Left ventricle myocardium inferior (tissue), 1 donor: Measurements from ENCODE around the gene MYOC. TPM values are rescaled to one million over a fixed set of nuclear protein-coding genes. Genes with fewer than 3 reads are reported as not detected.
A peak's percentile ranks its signal among the peaks of the same experiment; 100 is the strongest.

Source experiments
- DNase-seq: peaks from one replicate; pipeline ENCODE4 v3.0.0-alpha.2; 2020
- H3K27ac ChIP-seq: fragments of 200-600 bp; replicated peaks from 2 replicates; pipeline ENCODE4 v1.8.0; 2021
- H3K27me3 ChIP-seq: fragments of 200-600 bp; 2 replicates; pipeline ENCODE4 v1.8.0; 2021; ENCODE audit warnings: low read depth
- H3K36me3 ChIP-seq: fragments of 200-600 bp; 2 replicates; pipeline ENCODE4 v1.8.0; 2021
- H3K4me1 ChIP-seq: fragments of 200-600 bp; 2 replicates; pipeline ENCODE4 v1.8.0; 2021
- H3K4me3 ChIP-seq: fragments of 200-600 bp; 2 replicates; pipeline ENCODE4 v1.8.0; 2021; ENCODE audit warnings: mild to moderate bottlenecking, moderate library complexity
- H3K9me3 ChIP-seq: fragments of 200-600 bp; replicated peaks from 2 replicates; pipeline ENCODE4 v1.8.0; 2021
- intact Hi-C: fragments of 100-400 bp; cut with micrococcal nuclease; formaldehyde crosslinking; loops from one replicate; pipeline ENCODE4 v1.11.0; 2022
- total RNA-seq: library from RNA; stranded (reverse); fragmentation: NEBNext Ultra II Directional; extraction: Animal tissue kit (Norgen Biotek cat#: 25700); gene quantifications from one replicate; pipeline ENCODE4 v1.2.1, GENCODE V29; 2021
- TF ChIP-seq, protein P1 (sequence below): fragments of 200-600 bp; IDR thresholded peaks from 2 replicates; pipeline ENCODE4 v1.8.0; 2021; ENCODE audit warnings: antibody characterized with exemption, mild to moderate bottlenecking, borderline replicate concordance
- donor health status: DM: no; HTN: yes; CAD: no; lungs with severe emphysema.

MYOC gene
- total RNA-seq, 1 donor from 2014 or later, result 1.0 TPM

DNA sequence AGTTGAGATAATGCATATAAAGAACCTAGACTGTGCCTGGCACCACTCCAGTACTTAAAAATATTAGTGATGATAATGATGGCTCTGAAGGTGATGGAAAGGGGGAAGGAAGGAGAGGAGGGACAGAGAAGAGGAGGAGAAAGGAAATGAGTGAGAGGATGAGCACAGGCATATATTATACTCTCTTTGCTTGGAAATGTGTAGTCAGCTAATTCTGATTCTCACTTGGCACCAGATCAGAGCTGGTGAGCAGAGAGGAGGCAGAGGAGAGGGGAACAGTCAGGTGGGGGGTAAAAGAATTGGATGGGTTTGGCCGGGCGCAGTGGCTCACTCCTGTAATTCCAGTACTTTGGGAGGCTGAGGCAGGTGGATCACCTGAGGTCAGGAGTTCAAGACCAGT lies 24.3 kb upstream of the MYOC start:
- Histone ChIP-seq H3K36me3 (no peaks in the 10 kb centered on the region), H3K4me3 (no peak overlapping the region), H3K27ac (no peak overlapping the region), H3K4me1 (peaks cover 21% of the 10 kb centered on the region), H3K27me3 (no peaks in the 10 kb centered on the region), H3K9me3 (no peaks in the 10 kb centered on the region)
- TF ChIP-seq, protein P1, sequence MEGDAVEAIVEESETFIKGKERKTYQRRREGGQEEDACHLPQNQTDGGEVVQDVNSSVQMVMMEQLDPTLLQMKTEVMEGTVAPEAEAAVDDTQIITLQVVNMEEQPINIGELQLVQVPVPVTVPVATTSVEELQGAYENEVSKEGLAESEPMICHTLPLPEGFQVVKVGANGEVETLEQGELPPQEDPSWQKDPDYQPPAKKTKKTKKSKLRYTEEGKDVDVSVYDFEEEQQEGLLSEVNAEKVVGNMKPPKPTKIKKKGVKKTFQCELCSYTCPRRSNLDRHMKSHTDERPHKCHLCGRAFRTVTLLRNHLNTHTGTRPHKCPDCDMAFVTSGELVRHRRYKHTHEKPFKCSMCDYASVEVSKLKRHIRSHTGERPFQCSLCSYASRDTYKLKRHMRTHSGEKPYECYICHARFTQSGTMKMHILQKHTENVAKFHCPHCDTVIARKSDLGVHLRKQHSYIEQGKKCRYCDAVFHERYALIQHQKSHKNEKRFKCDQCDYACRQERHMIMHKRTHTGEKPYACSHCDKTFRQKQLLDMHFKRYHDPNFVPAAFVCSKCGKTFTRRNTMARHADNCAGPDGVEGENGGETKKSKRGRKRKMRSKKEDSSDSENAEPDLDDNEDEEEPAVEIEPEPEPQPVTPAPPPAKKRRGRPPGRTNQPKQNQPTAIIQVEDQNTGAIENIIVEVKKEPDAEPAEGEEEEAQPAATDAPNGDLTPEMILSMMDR, result no peak
- DNase-seq, result no peak
- intact Hi-C loops, result no loop called here

DNA sequence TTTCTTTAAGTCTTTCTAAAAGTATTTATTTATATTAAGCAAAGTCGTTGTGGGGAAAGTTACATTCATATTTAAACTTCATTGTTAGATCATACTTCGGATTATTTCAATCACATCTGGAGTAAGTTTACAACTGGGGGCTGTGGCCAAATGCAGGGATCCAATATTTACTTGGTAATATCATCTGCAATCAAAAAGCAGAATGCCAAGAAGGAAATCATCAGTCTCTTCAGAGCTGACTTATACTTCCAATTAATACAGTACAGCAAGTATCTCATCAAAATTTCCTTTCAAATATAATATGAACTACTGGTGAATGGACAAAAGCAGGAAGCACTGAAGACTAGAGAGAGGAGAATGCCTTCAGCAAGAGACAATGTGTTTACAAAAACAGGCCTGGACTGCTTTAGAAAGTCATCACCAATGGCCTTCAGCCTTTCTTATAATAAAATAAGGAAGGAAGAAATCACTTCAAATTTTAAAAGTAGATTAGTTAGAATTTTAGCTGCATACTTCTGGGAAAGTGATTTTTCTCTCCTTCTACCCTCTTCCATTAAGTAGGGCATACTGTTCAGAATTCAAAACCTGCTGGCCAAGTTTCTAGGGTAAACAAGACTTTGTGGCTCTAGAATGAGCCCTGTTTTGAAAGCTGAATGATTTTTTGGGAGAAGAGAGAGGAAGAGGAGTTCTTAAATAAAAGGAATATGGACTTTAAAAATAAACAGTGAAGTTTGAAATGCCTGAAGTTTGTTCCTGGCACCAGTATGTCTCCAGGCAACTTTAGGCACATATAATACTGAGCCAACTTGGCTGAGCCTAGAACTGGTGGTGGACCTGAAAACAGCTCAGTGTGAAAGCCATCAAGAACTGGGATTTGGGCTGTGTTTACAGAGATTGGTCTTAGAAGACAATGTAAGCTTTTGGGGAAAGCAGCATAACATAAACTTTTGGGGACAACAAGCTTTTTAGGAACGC lies 22.2 kb upstream of the MYOC start:
- Histone ChIP-seq H3K27me3 (no peaks in the 10 kb centered on the region), H3K4me3 (no peak overlapping the region), H3K27ac (peak overlapping the region; percentile 65), H3K4me1 (peaks cover 21% of the 10 kb centered on the region), H3K9me3 (no peaks in the 10 kb centered on the region), H3K36me3 (no peaks in the 10 kb centered on the region)
- TF ChIP-seq, protein P1, result no peak
- intact Hi-C loops, result no loop called here
- no peak for DNase-seq

DNA sequence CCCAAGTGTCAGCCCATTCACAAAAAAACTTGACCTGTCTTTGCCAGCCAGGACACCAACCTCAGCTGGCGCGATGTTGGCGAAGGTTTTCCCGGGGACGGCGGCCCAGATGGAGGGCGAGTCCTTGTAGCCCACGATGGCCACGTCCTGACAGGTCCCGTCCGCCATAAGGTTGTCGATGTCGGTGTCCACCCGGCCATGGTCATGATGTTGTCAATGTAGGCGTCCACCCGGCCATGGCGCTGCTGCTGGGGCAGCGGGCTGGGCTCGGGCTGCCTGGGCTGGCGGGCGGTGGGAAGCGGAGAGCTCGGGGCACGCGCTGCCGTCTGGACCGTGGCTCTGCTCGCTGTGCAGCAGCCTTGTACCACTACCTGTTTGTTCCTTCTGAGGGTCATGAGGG lies 18.3 kb upstream of the MYOC start:
- TF ChIP-seq, protein P1, result no peak
- intact Hi-C loops, result no loop called here
- no peak overlapping the region for H3K27ac ChIP-seq
- H3K27me3 ChIP-seq, result no peaks in the 10 kb centered on the region
- peaks cover 27% of the 10 kb centered on the region for H3K4me1 ChIP-seq
- H3K36me3 ChIP-seq, result no peaks in the 10 kb centered on the region
- no peak for DNase-seq
- H3K4me3 ChIP-seq, result no peak overlapping the region
- H3K9me3 ChIP-seq, result no peaks in the 10 kb centered on the region

DNA sequence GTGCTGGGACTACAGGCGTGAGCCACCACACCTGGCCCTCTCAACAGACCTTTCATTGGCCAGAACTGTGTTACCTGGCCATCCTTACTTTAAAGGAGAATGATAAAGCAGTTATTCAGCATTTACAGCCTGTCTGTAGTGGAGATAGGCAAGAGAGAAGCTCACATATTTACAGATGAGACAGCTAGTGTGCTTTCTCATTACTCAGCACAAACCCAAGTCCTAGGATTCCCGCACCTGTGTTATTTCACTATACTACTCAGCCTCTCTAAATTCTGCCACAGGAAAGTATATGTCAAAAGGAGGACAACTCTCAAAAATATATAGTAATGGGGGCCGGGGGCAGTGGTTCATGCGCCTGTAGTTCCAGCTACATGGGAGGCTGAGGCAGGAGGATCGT lies 15.9 kb upstream of the MYOC start:
- Histone ChIP-seq H3K4me3 (no peak overlapping the region), H3K27ac (no peak overlapping the region), H3K4me1 (peaks cover 34% of the 10 kb centered on the region), H3K36me3 (no peaks in the 10 kb centered on the region), H3K9me3 (no peaks in the 10 kb centered on the region), H3K27me3 (no peaks in the 10 kb centered on the region)
- TF ChIP-seq, protein P1, result no peak
- intact Hi-C loops, result no loop called here
- DNase-seq, result no peak

DNA sequence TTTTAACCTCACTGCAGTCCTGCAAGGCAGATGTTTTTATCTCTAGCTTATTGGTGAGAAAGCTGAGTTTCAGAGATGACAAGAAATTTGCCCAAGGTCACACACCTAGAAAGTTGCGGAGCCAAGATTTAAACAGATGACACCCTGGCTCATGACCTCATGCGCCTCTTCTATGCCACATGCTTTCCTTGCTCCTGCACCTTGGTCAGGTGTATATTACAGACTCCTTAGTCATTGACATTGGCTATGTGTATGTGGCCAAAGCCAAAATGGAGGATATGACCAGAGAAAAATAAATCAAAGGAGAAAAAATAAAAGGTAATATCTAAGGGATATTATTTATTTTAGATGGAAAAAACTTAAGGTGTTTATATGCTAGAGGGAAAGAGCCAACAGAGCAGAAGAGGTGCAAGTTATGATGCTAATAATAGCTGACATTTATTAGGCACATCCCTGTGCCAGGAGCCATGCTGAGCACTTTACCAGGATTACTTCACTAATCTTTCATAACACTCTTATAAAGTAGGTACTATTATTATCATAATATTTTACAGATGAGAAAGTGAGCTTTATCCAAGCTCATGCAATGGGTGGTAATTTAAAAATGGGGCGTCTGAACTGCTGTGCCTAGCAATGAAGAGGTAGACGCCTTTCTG lies 13.8 kb upstream of the MYOC start:
- intact Hi-C loops, result no loop called here
- TF ChIP-seq, protein P1, result no peak
- H3K36me3 ChIP-seq, result no peaks in the 10 kb centered on the region
- H3K4me3 ChIP-seq, result no peak overlapping the region
- no peaks in the 10 kb centered on the region for H3K9me3 ChIP-seq
- peaks cover 36% of the 10 kb centered on the region for H3K4me1 ChIP-seq
- no peaks in the 10 kb centered on the region for H3K27me3 ChIP-seq
- H3K27ac ChIP-seq, result peak overlapping the region; percentile 74
- DNase-seq, result no peak
